HK-2 (cell line): ENCODE measurements around the gene CDH2.

Source experiments
- DNase-seq: peaks from one replicate; pipeline ENCODE4 v3.0.0-alpha.2; 2018; ENCODE audit not compliant: unreplicated experiment

The CDH2 gene

DNA sequence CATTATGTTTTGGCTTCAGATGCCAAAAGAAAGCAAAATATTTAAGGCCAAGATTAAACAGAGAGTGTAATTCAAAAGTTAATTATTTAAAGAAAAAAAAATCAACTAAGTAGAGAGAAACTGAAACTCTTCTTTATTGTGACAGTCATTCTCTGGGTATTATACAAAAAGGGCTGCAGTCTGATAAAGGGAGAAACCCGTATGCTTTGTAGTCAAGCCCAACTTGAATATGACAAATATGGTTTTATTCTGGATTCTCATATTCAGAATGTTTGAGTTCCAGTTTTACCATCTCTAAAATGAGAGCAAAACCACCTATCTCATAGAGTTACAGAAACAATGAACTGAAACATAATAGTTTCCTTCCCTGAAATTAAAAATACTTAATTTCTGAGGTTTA is 8.2 kb downstream of the CDH2 start:
- DNase-seq, result no peak

DNA sequence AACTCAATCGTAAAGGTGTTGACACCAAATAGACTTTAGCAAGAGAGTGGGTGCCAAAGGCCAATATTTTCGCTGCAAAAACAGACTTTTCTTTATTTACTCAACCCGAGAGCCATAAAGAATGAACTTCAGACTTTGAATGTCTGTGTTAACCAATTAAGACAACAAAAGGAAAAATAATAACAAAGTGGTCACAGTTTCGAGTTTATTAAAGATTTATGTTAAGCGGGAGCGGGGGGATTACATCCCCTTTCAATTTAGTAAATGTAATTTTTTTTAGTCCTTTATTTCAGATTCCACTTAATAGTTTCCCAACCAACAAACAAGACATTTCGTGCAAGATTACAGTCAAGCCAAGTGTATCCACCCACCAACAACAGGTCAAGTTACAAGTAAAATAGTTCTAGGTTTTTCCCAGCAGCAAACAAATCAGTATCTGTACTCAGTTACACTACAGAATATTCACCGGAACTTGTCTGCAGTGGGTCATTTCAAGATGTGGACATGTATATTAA is 9.0 kb downstream of the CDH2 start:
- DNase-seq, result no peak

DNA sequence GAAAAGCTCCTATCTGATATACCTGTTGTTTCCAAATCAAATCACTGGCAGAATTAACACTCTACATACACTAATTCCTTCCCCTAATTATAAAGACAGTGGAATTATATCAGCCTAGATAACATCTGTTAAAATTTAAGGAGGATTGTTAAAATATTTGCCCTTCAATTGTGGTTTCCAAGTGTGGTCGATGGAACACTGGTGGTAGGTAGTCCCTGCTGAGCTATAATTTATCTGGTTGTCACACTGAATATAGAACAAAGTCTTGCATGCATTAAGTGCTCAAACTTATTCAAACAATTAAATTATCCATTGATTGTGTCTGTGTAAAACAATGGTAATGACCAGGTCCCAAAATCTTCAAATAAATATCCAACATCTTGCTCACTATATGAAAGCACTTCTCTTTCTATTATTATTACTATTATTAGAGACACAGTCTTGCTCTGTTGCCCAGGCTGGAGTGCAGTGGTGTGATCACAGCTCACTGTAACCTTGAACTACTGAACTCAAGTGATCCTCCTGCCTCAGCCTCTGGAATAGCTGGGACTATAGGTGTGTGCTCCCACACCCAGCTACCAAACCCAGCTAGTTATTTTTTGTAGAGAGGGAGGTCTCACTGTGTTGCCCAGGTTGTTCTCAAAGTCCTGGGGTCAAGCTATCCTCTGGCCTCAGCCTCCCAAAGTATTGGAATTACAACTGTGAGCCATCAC is 12.0 kb downstream of the CDH2 start:
- DNase-seq, result no peak

DNA sequence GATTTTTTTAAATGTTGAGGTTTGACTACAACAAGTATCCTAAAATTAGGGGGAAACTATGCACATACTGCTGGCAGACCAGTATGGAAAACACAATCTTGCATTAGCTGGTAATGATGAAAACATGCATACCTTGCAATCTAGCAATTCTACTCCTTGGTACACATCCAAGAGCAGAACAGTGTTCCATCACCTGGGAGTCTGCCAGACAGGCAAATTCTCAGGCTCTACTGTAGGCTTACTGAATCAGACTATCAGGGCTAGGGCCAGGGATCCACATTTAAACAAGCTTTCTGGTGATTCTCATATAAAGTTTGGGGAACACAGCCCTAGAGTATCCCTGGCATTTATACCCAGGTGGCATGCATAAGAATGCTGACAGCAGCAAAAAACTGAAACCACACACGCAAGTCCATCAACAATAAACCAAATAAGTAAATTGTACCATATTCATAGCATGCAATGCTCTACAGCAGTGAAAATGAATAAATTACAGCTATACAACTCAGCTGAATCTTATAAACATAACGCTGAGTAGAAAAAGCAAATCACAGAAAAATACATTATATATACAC is 13.6 kb downstream of the CDH2 start:
- no peak for DNase-seq

DNA sequence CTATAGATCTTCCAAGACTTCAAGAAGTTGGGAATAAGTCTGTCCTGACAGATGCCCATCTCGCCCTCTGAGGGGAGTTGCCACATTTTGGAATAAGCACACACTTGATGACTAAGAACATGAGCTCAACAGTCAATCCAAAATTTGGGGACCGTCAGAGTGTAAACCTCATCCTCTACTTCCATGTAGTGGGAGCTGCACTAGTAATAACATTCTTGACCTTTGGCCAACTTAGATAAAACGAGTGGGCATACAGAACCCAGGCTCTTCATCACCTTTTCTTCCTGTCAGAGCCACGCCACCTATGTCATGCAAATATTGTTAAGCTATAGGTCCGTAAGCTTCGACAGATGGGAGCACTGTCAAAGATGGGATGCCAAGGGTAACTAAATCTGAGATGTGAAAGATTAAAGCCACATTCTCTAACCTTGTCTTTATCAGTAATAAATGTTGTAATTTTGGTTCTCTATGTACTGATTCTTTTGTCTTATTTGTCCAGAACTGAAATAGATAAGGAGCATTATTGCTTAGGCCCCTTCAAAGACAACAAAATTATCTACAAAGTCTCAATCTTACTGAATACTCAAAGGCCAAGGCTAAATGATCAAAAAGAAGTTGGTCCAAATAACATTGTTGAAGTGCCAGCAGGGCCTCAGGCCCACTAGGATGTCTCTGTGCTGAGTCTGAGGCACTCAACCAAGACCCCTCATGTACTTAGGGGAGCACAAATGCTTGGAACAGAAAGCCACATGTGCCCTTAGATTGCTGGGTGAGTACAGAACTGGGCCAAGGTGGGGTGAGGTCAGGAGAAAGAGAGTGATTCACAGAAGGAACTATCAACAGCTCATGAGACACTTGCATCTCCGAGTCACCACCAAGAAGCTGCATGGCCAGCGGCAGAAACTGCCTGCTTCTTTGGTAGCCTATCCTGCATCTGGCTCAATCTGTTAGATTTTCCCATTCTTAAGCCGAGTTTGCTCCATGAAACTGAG is 15.0 kb downstream of the CDH2 start:
- peak; percentile 33 for DNase-seq

DNA sequence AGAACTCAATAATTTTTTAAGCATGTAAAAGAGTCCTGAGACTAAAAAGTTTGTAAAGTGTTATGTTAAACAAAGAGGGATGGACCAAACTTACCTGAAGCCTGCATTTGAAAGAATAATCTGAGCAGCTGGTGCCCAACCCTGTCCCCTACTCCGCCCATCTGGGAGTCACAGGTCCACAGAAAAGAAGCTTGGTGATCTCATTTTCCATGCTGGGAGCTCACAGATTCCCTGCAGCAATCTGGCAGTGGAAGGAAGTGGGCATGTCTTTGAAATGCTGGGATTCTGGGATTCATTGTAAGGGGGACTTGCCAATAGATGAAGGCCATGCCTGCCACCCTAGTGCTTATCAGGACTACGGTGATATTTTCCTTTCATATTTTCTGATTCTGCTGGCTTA is 17.9 kb downstream of the CDH2 start:
- DNase-seq, result no peak

DNA sequence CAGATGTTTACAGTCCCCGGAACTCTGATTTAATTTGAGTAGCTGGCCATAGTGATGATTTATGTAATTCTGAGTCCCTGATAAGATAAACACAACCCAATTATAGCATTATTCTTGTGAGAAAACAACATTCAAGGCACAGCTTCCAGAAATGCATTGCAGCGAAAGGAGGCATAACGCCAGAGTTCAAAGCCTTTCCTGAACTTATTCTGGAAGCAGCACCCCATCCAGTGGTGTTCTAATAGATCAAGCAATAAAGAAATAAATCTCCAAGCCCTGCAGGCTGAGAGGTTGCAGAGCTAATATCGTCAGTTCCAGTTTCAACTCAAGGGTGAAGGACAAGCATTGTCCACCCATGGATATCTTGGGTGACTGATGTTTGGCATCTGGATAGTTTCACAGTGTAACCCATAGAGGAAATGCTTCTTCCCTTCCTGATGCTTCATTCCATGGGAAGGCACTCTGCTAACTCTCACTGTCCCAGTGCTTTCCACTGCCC is 18.8 kb downstream of the CDH2 start:
- DNase-seq, result no peak

DNA sequence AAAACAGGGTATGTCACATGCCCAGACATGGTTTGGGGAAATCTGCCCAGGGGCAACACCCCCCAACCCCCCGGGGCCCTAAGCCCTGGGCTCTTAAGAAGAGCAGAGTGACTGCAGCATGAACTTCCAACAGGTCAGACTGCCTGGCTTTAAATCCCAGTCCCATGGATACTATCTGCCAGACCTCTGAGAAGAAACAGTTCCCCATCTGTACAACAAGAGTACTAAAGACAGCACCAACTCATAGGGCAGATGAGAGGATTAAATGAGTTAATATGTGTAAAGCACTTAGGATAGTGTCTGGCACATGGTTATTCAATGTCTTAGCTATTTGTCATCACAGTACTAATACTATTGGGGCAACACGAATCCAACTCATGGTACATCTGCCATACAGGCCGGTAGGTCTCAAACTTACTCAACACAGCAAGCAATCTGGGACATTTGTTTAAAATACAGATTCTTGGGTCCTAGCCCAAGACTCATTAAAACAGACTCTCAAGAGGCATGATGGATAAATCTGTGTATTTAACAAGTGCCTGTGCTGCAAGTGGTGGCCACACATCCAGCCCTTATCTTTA is 23.4 kb downstream of the CDH2 start:
- DNase-seq, result no peak

DNA sequence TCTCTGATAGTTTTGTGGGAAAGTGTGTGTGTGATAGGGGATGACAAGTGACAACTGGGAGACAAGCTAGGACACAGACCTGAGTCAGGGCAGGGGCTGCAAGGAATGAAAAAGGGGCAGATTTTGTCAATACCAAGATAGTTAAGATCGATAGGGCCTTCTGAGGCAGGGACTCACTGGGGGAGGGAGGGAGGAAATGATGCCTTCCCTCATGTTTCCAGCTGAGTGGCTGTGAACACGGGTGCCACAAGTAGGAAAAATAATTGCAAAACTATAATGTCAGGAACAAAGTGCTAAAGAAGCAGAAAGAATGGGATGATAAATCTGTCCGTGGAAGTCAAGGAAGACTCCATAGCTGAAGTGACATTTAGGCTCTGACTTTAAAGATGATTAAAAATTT is 24.2 kb downstream of the CDH2 start:
- no peak for DNase-seq

DNA sequence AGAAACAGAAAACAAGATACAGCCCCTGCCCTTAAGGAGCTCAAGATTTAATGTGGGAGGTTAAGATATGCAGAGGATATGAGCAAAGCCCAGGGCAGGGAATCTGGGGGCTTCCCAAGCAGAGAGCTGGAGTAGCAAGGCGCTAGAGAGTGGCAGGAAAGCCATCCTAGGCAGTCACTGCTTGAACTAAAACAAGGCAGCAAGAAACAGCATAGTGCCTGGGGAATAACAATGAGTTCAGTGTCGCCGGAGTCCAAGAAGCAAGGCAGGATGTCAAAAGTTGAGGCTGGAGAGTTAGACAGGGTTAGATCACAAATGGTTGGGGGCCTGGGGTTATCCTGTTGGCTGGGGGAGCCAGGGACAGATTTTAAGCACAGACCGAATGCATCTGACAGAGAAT is 24.6 kb downstream of the CDH2 start:
- DNase-seq, result no peak

DNA sequence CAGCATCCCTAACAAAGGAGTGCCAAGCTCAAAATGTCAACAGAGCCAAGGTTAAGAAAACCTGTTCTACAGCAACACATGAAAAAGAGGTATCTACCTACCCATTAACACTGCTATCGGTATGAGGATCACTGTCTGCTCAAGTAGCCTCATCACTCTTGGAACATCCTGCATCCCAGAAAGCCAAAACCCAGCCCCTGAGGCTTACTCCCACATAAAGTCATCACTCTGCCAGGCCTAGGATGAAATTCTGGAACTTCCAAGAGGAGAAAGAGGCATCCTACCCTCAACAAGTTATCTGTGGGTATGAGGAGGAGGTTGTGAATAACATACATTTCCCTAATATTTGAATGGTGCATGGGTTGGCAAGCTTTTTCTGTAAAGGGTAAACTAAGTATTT is 25.5 kb downstream of the CDH2 start:
- DNase-seq, result no peak

DNA sequence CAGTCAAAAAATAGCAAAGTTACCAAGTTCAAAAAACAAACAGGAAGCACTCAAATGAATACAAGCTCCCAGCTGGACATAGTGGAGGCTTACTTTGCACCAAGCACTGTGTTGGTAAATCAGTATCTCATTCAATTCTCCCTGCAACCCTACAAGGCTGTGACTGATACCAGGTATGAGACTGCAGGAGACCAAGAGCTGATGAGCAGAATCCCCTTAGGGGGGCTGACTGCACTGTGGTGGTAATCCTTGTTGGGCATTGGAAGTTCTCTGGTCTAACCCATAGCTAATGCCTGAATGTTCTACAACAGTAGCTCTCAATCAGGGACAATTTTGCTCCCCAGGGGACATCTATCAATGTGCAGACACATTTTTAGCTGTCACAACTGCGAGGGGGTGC is 26.0 kb downstream of the CDH2 start:
- DNase-seq, result no peak

DNA sequence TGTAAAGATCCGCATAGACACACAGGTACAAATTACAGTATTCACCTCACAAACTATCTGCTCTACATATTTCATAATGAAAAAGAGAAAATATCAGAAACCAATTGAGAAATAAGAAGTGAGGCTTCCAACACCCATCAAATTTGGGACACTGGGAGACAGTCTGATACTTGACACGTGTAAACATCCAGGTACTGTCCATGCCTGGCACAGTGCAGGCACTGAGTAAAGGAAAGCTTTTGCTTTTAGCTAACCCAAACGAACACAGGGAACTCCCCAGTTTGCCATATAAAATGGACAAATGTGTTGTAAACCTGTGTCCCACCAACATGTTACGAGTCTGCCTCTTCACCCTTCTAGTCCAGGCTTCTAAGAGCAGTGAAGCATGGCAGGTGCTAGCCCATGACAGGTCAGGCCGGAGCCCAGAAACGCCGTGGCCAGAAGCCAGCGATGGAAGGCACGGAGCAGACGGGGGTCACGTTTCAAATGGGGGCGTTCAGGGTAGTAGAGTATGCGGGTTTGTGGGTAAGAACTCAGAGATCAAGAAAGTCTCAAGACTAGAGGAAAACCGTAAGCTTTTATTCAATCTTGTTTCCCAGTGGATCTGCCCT is 27.0 kb downstream of the CDH2 start:
- DNase-seq, result peak; percentile 51

DNA sequence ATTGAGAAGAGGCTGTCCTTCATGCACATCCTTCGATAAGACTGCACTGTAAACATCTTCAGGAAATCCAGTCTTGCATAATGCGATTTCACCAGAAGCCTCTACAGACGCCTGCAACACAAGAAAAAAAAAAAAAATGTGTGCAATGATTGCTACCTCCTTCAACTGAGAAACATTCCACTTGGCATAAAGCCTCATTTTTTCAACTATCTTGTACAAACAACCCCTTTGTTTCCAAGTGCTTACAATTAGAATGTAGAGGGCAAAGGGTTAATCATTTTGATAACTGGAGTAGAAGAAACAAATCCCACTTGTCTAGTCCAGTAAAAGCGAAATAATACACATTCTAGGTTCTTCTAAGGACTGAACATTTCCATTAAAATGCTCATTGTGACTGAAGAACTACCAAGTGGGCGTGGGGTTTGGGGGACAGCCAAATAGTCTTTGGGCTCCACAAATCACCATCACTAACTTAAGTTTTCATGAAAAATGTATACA is 29.2 kb downstream of the CDH2 start:
- DNase-seq, result no peak

DNA sequence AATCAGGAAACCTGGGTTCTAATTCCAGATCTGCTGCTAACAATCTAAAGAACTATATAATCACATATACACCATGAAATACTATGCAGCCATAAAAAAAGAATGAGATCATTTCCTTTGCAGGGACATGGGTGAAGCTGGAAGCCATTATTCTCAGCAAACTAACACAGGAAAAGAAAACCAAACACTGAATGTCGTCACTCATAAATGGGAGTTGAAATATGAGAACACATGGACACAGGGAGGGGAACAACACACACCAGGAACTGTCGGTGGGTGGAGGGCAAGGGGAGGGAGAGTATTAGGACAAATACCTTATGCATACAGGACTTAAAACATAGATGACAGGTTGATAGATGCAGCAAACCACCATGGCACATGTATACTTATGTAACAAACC is 33.2 kb downstream of the CDH2 start:
- DNase-seq, result no peak

DNA sequence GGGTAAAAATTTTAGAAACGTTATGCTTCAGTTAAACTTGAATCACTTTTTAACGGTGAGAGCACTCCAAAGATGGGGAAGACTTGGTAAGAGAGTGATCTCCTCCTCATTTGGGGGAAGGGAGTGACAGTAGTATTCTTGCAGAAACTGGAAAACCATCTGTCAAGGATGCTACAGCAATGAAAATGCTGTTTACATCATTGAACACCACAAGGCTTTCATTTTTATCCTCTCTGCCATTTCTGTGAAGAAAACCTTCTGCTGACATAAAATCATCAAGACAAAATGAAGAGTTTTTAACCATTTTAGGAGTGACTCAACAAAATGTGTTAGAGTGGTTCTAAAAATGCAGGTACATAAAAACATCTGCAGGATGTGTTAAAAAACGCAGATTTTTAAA is 38.1 kb downstream of the CDH2 start:
- no peak for DNase-seq

DNA sequence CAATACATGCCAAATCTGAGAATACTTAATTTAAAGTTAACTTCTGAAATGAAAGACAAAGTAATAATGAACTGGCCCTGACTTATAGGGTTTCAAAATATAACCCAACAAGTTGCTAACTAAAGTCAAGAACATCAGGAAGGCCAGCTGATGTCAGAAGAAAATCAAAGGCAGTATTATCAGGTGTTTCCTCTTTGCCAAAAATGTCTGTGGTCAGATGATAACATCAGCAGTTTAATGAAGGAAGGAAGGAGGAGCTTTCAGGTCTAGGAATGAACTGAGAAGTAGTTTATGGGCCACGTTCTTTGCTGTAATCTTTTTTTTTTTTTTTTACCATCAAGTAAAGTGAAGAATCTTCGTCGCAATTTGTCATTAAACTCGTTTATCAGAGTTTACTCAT is 40.9 kb downstream of the CDH2 start:
- no peak for DNase-seq

DNA sequence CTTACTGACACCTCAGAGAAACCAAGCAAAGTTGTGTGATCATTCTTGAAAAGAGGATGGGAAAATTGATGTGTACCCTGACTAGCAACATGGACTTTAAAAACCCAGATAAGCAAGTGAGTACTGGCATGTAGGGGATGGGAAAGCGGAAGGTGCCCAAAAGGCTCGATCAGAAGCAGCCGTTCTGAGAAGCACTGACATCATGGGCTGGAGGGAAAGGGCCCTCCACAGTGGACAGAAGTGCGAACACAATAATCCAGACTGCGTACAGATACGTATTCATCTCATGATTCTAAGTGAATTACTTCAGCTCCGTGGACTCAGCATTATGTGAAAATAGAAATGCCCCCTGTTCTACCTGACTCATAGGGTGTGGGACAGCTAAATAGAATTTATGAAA is 42.2 kb downstream of the CDH2 start:
- no peak for DNase-seq

DNA sequence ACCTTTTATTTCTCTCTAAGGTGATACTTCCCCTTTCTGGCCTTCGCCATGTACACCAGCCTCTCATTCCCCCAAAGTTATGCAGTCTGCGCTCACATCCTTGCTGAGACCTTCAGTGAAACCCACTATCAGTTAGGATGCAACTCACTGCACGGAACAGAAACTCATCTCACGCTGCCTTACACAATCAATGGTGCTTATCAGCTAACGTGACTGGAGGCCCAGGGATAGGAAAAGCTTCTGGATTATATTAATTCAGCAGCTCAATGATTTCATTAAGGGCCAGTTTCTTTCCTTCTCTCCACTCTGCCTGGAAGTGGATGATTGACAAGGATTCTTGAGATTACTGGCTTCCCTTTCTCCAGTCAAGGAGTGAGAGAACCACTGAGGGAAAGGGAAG is 44.8 kb downstream of the CDH2 start:
- no peak for DNase-seq

DNA sequence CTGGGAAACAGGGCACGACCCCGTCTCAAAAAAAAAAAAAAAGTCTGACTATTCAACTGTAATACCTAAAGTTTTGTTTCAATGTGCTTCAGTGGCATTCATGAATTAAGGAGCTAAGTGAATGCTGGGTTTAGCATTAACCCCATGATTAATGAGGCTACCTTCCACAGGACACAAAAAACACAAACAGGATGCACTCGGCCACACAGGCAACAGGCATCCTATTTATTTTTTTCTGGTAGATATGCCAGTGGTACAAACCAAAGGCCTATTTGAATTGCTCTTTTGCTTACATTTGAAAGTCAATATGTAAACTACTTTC is 48.3 kb downstream of the CDH2 start:
- no peak for DNase-seq
